Stimulated activated CD4-positive, alpha-beta T cell treated with anti-CD3 and anti-CD28 coated beads, TNF-alpha, amount 100 ng/mL, for 24 hours (primary cell): ENCODE measurements around the gene PGAP1.

Experiments
- DNase-seq, 3 experiments: peaks; one replicate each; pipeline ENCODE4 v3.0.0-alpha.2; 2020; ENCODE audit warnings: low read depth in 3 of 3

Gene PGAP1

DNA sequence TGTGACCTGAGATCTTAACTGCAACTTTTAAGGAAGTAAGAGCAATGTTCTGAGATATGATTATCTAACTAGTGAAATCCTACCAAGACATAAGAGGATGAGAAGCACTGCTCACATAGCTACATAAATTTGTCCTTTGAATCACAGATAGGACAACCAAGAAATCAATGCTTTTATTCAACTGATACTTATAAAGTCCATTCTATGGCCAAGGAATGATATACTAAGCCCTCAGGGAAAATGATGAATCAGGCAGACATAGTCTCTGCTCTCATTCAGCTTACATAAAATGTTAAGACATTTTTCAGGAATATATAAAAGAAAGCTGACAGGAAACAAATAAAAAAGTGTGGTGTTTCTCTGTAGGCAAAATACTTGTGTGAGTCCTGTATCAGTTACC is 39.1 kb downstream of the PGAP1 start:
- no peak for DNase-seq

DNA sequence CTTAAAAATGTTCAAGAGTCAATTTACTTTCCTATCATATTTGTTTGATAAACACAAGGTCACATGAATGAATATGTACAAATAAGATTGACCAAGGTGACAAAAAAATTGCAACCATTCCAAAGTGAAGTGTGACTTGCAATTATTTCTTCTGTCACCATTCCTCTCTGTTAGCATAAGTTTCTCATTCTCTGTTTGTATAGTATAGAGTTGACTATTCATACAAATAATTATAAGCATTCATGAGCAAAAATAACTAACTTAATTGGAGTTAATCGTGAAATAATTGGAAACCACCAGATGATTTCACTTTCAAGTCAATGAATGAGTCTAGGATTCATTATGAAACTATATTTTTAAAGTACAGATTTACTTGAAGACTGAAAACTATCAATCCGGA is 42.1 kb downstream of the PGAP1 start:
- no peak for DNase-seq

GRCh38 chr2:196876364-196876763 is 50.1 kb downstream of the PGAP1 start:
- no peak for DNase-seq

DNA sequence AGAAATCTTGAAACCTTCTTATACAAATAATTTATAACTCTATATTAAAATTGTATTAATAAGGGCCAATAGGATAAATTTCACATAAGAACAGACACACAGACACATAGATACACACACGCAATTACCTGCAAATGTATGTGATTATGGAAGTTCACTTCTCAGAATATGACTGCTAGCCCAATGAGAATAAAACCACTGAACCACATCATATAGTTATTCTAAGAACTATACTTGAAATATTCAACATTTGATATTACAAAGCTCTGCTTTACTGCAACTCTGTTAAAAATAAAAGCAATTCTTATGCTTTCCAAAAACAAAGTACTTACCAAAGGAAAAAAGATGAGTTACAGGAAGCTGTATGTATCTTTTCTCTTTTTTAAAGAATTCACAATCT is 51.1 kb downstream of the PGAP1 start:
- no peak for DNase-seq

DNA sequence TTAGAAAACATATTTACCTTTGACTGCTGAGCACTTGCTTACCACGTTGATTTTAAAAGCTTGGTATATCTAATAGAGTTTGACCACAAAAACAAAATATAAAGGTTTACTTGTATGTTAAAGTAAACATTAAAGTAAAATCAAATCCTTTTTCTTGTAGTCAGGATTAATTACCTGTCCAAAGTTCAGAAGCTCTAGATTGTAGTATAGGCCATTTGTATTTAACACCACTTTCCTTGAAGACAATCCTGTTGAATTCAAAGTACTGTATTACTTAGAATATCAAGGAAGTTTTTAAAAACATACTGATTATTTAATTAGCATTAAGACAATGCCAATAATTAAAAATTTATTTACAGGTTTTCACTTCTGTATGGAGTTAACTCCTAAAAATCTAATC is 53.0 kb downstream of the PGAP1 start:
- DNase-seq = no peak

GRCh38 chr2:196854629-196855028 is 71.9 kb downstream of the PGAP1 start:
- DNase-seq = no peak

DNA sequence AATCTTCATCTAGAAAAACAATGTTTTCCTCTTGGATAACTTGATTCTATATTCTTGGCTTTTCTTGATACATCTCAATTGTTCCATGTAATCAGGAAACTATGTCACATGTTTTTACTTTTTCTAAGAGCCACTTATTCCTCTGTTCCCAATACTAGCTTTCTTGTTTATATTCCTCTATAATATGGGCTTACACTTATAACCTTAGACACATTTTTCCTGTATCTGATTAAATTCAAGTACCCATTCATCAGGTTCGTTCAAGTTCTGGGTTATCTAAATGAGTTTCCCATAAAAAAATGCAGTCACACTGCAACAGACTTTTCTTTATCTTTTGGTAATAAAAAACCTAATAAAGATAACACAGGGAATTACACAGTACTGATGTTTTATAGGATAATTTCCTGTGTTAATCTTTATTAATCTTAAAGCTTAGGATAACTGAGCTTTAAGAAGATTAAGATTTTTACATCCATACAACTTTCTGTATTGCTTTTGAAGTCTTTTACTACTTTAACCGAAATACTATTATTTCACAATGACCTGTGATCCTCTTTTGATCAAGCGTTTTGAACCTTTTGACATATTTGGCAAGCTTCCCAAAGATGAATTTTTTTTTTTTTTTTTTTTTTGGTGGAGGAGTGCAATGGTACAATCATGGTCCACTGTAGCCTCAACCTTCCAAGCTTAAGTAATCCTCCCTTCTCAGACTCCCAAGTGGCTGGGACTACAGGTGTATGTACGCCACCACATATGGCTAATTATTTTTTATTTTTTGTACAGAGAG is 73.0 kb downstream of the PGAP1 start:
- DNase-seq = no peak

DNA sequence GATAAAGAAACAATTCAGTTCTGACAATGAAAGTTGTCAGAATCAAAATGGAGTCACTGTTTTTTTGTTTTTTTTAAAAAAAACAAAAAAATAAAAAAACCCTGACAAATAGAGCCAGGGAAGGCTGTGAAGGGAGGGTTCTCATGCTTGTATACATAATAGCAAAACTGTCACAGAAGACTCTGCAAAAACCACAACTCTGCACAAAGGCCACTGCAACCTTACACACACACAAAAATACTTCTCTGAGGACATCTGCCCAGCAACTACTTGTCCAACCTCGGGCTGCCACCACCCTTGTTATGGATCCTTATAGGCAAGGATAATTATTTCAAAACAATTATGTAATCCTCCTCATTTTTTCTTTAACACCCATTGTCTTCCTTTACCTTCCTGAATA is 75.4 kb downstream of the PGAP1 start:
- no peak for DNase-seq

DNA sequence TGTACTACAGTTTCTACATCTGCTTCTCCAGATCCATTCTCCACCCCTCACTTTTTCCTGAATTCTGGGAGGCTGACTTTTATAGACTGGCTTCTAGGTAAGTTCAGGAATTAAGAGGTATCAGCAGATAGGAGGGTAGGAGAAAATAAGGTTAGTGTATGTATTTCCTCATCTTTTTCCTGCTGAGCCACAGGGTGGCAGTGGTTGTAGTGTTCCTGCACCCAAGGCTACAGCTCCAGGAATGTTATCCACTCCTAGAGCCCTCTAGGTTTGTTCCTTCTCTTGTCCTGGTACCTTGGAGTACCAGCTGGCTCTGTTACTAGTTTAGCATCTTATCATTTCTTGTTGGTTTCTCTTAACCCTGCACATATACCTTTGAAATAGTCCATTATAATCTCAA is 76.6 kb downstream of the PGAP1 start:
- no peak for DNase-seq

DNA sequence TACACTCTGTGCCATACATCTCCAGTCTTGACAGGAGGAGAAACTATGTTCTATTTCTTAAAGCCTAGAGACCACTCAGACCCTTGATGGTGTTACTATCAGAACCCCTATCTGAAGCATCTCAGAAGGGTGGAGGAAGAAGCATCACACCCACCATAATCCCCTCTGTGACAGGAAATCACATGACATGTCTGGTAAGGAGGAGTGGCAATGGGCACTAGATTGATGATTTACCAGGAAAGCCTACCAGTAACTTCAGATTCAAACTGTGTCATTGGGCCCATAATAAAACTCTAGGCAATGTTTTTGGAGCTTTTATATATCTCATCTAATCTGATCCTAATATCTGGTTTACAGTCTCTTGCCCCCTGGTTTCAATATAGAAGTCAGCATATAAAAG is 80.2 kb downstream of the PGAP1 start:
- DNase-seq = no peak

DNA sequence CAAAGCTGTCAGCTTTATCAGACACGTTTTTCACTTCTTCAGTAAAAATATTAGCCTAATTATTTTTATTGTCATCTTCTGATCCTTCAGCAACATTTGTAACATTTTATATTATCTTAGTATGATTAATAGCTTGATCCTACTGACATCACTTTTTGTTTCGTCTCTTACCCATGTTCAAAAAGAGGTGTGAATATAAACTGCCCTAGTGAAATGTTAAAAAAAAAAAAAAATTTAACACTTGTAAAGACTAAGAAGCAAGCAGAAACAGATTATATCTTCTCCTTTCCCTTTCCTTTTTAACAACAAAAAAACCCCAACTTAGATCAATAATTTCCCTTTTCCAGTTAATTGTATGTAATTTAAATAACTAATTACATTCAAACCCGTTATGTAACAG is 81.1 kb downstream of the PGAP1 start:
- no peak for DNase-seq

DNA sequence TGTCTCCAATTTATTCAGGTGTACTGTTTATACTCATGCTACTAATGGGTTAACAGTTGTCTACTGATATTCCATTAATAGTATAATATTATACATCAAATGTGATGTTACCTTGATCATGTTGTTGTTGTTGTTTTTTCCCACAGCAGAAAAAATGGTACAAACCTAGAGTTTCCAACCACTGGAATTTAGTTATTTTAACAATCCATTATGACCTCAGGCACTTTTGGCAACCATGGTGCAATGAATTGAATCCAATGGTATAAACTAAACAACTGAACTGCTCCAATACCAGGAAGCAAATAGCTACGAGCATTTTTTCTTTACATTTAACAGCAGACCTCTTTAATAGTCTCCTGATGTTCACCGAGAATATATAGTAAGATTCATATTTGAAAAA is 86.3 kb downstream of the PGAP1 start:
- DNase-seq = no peak

DNA sequence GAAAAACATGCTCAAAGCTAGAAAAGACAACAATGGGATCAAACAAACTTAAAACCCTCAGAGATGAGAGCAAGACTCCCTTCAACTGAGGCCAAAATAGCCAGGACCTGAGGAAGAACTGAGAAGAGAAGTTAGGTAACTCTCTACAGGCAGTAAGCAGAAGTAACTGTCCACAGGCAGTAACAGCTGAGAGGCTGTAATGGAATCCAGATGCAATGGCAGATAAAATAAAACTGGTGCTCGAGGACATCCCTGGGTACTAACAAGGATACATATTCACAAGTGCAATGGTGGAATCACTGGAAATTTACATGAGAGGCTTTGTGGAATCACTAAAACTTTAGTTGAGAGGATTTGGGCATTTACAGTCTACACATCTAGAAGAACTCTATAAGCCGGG is 86.9 kb downstream of the PGAP1 start:
- DNase-seq = no peak

- no peak for DNase-seq
Measured at GRCh38 chr2:196836440-196836839, 90.1 kb downstream of the PGAP1 start.

- no peak for DNase-seq
Measured at GRCh38 chr2:196830701-196831100, 95.8 kb downstream of the PGAP1 start.

DNA sequence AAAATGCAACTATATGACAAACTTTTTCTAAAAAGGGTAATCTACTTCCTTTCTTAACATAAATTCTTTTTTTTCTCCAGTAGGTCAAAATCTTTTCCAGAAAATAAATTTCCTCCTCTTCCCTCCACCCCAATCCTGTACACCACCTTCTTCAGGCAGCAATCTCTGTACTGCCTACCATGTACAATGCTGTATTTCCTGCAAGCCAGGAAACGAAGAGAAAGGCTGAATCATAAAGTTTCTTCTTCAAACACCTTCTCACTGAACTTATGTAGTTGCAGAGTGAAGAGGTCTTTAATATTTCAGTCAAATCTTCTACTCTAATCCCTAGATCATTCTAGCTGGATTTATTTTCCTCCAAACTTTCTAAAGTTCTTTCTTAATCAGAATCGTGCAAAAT is 99.2 kb downstream of the PGAP1 start:
- no peak for DNase-seq

GRCh38 chr2:196823750-196824522 is 102.6 kb downstream of the PGAP1 start:
- DNase-seq = no peak

DNA sequence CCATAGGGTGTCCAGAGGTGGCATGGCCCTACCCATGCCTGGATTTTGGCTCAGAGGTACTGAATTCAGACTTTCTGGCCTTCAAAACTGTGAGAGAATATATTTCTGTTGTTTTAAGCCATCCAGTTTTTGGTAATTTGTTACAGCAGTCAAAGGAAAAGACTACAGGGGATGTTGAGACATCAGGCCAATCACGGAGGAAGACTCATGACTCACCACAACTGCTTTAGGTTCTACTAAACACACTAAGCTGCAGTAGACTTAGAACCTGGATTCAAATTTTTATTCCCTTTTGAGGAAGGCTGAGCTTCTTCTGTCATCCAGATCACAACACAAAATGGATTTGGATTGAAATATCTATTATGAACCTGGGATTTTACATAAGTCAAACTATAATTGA is 105.3 kb downstream of the PGAP1 start:
- DNase-seq = no peak

- DNase-seq = no peak
Measured at GRCh38 chr2:196809260-196809659, 117.2 kb downstream of the PGAP1 start, which contains the start of gene C2orf66. Gene C2orf66, minus strand, starts transcription at chr2:196809355. Its CDS starts 19 bp downstream, at chr2:196809336.

GRCh38 chr2:196808083-196808665 is 118.3 kb downstream of the PGAP1 start:
- no peak for DNase-seq

GRCh38 chr2:196804381-196804780 is 122.1 kb downstream of the PGAP1 start:
- DNase-seq = no peak

DNA sequence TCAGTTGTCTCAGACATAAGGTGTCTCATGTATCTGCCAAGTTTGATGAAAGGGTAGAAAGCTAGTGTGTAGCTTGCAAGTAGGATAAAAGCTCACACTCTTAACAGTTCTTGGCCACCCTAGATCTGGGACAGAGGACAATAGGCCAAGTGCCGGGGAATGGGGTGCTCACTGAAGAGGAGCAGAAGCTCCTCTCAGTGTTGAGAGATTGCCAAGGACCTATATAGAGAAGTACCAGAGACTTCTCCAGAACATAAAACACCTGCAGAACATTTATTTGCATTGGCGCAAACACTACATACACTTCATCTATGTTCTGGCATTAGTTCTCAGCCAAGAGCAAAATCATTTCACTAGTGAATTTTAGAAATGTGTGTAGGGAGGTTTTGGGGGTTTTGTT is 124.1 kb downstream of the PGAP1 start:
- no peak for DNase-seq
